Glomerular visceral epithelial cell (primary cell): ENCODE data around the gene ESYT2.

Source experiments
- DNase-seq: peaks from one replicate; pipeline ENCODE4 v3.0.0-alpha.2; 2016; ENCODE audit errors: extremely low spot score

The ESYT2 gene

GRCh38 chr7:158766570-158767281 lies 62.6 kb downstream of the ESYT2 start:
- DNase-seq = no peak

GRCh38 chr7:158765020-158765419 lies 64.3 kb downstream of the ESYT2 start:
- no peak for DNase-seq

DNA sequence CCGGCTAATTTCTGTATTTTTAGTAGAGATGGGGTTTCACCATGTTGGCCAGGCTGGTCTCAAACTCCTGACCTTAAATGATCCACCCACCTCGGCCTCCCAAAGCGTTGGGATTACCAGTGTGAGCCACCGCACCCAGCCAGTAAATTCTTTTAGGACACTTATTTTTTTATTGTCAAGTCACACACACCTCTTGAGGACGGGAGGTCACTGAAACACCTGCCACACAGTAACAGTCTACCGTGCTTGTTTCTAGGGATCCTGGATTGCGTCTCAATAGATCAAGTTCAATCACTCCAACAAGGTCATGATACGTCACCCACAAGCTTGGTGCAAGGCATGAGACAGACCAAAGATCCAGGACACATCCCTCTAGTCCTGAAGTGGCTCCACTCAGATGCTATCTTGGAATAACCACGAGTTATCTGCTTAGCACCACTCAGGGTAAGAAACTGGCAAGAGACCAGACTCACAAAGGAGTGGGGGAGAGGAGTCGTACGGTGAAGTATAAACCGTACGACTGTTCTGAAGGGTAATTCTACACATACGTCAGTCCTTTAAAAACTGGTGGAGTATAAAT lies 65.8 kb downstream of the ESYT2 start:
- DNase-seq = no peak

GRCh38 chr7:158761945-158762344 lies 67.4 kb downstream of the ESYT2 start:
- DNase-seq = no peak

GRCh38 chr7:158760936-158761335 lies 68.4 kb downstream of the ESYT2 start:
- DNase-seq = no peak

DNA sequence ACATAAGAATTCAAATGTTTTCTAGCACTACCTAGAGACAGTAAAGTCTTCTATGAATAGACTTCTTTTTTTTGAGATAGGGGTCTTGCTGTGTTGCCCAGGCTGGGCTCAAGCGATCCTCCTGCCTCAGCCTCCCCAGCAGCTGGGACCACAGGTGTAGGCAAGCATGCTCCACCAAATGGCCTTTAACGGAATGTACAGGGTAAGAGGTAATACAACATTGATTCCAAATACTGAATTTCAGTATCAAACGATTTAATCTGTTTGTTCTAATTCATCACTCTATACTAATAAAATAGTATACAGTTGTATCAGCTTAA lies 68.9 kb downstream of the ESYT2 start:
- DNase-seq = no peak

GRCh38 chr7:158759749-158760444 lies 69.4 kb downstream of the ESYT2 start:
- no peak for DNase-seq

- no peak for DNase-seq
Measured at GRCh38 chr7:158759245-158759614, 70.1 kb downstream of the ESYT2 start.

DNA sequence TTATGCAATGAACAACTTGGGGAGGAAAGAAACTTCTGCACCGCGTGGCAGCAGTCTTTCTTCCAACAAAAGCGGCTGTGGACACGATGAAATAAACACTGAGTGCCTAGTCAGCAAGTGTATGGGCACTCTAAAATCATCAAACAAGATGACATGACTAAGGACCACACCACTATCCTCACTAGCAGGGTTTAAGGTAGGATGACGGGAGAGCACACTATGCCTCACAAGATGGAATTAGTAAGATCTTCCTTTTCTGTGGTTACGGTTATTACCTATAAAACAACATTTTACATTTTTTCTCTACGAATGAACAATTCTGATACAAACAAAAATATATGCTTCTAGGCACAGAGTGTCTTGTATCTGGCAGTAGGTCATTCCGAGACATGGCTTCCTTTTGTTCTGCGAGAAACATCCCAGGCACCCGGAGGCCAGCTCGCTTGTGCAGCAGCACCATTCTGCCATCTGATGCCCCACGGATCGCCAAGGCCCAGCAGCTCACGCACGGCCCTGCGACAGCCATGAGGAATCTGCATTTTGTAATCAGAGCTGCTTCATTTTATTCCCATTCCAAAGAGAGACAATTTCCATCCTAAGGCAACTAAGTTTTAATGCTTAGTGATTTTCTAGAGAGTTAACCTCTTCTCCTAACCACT lies 70.6 kb downstream of the ESYT2 start:
- DNase-seq = no peak

DNA sequence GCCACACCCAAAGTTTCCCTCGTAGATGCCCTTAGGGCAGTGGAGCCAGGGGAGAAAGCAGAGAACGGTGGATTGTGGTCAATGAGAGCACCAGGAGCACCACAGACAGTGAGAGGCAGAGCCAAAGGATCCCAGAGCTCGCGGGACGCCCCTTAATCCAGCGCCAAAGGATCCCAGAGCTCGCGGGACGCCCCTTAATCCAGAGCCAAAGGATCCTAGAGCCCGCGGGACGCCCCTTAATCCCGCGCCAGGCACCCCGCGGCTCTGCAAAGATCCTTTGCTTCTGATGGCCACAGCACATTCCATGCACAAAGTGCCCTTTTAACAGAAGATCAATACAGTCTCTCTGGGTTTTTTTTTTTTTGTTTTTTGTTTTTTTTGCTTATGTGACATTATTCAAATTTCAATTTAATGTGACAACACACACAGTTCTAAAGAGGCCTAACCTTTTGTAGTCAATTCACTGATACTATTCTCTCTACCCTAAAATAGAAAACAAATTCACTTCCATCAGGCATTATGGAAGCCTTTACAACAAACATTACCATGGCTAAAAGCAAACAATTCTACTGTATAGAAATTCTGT lies 71.8 kb downstream of the ESYT2 start:
- no peak for DNase-seq

GRCh38 chr7:158754746-158755444 lies 74.4 kb downstream of the ESYT2 start:
- DNase-seq = no peak

GRCh38 chr7:158753900-158754299 lies 75.4 kb downstream of the ESYT2 start:
- no peak for DNase-seq

GRCh38 chr7:158751751-158752150 lies 77.6 kb downstream of the ESYT2 start:
- DNase-seq = no peak

DNA sequence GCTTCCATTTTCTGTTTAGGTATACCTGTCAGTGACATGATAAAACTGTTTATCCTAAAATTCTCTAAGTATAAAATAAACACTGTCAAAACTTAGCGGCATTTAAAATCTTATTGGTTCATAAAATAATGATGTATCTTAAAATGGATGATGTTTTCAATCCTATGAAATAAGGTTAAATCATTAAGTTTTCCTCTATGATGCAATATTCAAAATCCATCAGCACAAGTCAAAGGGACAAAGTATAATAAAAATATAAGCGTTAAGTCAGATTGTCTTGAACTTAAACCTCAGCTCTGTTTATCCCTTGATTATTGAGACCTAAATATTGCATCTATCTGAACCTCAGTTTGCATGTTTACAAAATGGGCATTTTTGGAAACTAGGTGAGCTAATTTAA lies 78.1 kb downstream of the ESYT2 start:
- no peak for DNase-seq

DNA sequence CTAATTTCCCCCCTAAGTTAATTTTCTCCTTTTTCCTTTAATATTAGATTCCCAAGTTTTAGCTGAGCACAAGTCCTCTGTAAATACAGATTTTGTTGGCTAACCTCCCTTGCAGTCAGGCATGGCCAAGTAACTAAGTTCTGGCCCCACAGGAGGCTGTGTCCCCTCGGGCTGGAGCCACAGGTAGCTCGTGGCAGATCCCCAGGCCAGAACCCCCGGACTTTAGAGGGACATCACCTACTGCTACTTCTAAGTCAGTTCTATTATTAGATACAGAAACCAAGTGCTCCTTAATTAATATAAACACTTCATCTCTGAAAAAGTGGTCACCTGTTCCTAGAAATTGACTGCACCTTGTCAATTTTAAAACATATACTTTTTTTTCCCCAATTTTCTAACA lies 78.6 kb downstream of the ESYT2 start:
- no peak for DNase-seq

DNA sequence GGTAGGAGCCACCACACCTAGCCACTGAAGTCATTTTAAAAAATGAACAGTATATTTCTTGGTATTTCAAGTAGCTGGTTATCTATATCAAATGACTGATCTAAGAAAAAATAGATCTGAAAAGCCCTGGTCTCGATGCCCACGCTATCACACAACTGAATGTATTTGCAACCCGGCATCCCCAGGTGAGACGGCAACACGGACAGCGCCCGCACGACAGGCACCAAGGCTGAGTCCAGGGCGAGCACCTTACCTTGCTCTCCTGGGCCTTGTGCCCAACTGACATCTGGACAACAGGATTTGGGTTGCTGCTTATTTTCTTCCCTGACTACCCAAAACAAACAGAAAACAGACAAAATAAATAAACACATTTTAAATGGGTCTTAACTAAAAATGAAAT lies 79.9 kb downstream of the ESYT2 start:
- no peak for DNase-seq

DNA sequence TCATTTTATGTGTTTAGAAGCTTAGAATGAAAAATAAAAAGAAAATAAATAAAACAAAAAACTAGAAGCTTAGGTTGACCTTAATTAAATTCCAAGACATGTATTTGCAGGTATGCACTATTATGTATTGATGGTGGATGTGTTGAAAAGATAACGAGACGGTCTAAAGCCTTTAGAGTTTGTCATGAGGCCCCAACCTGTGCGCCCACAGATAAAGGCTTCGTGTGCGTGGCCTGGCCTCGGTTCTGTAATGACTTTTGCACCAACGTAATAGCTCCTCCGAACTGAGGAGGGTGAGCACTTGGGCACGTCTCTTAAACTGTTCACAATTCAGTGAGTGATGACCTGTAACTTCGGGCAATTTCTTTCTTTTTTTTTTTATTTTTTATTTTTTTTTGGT lies 81.0 kb downstream of the ESYT2 start:
- no peak for DNase-seq

DNA sequence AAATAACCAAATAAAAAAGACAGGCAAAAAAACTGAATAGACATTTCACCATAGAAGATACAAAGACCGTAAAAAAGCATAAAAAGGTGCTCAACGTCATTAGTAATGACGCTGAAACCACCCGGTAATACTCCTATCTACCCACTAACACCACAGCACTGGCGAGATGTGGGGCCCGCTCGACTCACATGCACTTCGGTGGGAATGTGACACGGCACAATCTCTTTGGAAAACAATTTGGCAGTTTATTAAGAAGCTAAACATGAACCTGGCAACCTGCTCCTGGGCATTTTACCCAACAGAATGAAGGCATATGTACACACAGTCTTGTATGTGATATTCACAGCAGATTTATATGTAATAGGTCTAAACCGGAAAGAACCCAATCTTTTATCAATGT lies 81.9 kb downstream of the ESYT2 start:
- no peak for DNase-seq

DNA sequence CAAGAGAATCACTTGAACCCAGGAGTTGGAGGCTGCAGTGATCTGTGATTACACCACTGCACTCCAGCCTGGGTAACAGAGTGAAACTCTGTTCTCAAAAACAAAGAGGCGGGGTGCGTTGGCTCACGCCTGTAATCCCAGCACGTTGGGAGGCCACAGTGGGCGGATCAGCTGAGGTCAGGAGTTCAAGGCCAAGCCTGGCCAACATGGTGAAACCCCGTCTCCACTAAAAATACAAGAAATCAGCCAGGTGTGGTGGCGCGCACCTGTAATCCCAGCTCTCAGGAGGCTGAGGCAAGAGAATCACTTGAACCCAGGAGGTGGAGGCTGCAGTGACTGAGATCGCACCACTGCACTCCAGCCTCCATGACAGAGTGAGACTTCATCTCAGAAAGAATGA lies 82.4 kb downstream of the ESYT2 start:
- no peak for DNase-seq

- no peak for DNase-seq
Measured at GRCh38 chr7:158745057-158745715, 84.1 kb downstream of the ESYT2 start.

GRCh38 chr7:158744070-158744469 lies 85.2 kb downstream of the ESYT2 start:
- DNase-seq = no peak
